GM10847 (cell line): ENCODE data around the gene FTH1.

Experiments used
- POLR2A ChIP-seq: IDR thresholded peaks from 2 replicates; pipeline ENCODE4 v1.6.1; 2011; ENCODE audit not compliant: insufficient read length; ENCODE audit errors: extremely low read depth

Gene FTH1

DNA sequence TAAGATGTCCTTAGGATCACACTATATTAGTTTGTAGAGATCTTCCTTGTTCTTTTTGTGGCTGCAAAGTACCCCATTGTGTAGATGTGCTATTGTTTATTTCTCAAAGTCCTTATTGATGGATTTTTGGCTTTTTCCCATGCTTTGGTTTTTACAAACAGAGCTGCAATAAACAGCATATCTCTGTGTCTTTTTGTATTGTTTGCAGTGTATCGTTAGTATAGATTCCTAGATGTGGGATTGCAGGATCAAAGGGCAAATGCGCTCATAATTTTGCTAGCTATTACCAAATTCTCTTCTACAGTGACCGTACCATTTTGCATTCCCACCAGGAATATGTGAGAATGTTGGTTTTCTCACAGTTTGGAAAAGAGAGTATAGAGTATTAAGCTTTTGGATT is 27.5 kb upstream of the FTH1 start:
- TF ChIP-seq POLR2A, result no peak

DNA sequence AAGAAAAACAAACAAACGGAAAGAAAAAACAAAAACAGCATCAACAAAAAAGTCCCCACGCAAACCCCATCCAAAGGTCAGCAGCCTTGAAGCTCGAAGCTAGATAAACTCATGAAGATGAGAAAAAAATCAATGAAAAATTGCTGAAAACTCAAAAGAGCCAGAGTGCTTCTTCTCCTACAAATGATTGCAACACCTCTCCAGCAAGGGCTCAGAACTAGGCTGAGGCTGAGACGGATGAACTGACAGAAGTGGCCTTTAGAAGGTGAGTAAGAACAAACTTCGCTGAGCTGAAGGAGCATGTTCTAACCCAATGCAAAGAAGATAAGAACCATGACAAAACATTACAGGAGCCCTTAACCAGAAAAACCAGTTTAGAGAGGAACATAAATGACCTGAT is 18.4 kb upstream of the FTH1 start:
- no peak for TF ChIP-seq POLR2A

DNA sequence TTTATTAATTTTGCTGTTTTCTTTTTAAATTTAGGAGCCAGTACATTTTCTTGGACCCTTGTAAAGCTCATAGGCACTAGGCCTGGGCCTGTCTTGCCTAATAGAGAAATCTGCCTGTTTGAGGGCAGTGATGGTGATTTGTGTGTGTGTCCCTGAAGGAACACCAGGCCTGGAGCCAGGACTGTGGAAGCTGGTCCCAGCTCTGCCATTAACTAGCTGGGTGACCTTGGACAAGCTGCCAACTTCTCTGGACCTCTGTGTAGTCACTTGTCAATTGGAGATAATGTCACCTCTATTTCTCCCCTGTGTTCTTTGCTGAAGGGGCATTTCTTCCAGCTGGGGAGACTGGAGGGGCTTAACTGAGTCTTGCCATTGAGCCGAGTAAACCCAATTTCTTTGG is 16.0 kb upstream of the FTH1 start:
- TF ChIP-seq POLR2A, result no peak

DNA sequence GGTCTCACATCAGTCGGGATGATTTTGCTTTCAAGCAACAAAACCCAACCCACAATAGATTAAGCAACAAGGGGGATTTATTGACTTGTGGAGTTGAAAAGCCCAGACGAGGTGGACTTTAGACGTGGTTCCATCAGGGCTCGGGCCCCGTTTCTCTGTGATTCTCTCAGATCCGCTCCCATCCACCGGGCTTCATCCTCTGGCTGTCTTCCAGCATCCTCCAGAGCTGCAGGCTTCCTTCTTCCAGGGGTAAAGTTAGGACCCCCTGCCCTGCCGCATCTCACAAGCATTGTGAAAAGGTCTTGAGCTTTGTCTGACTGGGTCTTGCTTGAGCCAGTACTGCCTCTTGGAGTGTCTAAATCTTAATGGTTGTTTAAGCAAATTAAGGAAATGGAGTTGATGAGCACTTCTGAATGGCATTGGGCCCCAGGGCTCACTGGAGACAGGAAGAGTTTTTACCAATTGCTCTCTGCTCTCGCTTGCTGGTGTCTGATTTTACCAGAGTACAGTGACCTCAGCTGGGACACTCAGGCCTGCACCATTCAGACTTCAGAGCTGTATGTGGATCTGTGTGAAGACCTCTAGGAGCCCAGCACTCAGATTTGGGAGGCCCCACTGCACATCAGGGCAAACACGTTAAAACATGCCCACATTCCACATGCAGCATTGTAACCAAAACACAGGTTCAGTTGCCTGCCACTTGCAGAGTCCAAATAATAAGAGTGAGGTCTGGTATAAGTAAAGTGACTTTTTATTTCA is 13.5 kb upstream of the FTH1 start:
- TF ChIP-seq POLR2A, result no peak

DNA sequence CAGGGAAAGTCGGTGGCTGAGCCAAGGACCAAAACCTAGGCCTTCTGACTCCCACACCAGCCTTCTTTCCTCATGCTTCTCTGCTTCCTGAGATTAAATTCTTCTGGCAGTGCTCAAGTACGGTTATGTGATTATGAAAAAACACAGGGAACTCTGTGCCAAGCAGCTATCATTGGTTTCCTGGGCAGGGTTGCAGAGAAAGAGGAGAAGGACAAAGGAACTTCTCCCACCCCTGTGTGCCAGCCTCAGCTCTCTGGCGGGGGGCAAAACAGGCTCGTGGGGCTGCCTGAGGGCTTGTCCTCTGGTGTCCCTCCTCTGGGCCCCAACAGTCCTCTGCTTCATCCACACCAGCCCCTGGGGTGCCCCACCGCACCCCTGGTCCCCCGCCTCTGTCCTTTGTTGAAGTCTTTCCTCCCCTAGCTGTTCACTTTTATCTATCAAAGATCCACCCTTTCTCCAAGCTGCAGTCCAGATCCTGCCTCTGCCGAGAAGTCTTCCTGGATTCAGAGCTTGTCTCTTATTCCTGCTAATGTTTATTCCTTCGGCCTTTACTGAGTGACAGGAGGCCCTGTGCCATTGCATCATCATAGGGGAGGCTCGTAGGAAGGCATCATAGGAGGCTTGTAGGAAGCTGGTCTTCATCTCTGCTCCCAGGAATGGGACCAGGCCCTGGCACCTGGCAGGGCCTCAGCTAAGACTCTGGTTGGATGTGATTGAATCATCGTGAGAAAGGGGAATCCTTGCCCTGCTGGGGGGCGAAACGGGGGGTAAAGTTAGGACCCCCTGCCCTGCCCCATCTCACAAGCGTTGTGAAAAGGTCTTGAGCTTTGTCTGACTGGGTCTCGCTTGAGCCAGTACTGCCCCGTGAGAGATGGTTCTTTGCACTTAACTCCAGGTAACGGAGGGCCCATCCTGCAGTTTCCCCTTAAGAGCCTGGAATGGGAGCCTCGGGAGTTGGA is 11.5 kb upstream of the FTH1 start:
- no peak for TF ChIP-seq POLR2A

DNA sequence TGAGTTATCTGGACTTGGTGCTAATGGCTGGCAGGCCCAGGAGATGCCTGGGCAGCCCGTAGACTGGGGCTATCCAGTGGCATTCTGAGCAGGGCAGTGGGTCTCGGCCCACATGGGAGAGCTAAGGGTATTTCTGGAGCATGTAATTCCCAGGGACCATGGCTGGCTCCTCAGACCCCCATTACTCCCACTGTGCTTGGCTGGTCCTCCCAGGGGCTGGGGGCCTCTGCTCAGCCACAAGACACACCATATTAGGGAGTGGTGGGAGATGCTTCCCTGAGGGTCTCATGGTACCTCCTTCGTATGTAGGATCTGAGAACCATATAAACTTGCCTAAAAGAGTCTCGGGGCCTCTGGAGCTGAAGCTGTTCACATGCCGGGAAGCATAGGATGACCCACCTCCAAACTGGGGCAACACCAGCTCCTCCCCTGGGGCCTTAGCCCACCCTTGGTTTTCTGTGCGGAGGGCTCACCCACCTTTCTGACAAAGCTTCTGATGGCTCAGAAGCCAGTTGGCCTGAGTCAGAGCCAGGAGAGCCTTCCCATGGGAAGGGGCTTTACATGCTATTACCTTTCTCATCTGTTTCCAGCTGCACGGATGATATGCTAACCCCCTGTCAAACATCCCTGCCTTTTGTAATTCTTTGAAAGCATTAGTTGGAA is 9.5 kb upstream of the FTH1 start:
- no peak for TF ChIP-seq POLR2A

DNA sequence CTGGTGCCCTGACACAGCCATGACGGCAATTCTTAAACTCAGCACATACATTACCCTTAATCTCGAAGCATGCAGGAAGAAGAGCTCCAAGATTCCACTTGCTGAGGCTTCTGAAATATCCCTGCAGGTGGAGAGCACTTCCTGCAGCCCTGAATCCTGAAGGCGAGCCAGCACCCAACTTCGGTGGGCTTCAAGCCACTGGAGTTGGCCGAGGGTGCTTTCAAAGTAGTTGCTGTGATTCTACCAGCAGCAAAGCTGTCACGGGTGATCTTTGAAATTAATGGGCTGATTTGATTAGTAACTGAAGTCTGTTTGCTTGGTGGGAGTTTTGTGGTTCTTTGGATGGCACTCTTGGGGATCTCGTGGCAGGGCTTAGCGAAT is 9.0 kb upstream of the FTH1 start:
- TF ChIP-seq POLR2A, result no peak

DNA sequence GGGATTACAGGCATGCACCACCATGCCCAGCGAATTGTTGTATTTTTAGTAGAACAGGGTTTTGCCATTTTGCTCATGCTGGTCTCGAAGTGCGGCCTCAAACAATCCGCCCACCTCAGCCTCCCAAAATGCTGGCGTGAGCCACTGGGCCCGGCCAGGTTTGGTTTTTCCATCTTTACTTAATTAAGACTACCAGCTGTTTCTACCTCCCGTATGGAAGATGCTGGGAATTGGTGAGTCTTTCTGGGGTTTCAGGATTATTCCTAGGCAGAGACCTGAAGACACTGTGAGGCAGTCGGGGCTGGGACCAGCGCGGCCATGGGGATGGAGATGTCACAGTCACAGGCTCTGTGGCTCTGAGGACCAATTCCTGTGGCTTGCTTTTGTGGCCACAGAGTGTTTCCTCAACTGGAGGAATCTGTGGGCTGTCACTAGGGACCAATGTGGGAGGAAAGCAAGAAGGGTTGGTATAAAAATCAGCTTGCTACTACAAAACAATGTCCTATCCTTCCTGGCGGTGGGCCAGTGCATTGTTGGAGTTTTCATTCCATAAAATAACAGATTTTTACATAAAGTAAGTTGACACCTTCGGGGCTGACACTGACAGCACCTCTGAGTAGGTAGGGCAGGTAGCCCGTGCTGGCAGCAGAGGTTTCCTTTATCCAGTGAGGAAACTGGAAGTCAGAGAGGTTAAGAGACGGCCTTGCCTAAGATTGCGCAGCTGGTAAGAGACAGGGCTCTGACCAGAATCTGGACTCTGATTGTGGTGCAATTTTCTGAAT is 8.4 kb upstream of the FTH1 start:
- no peak for TF ChIP-seq POLR2A

DNA sequence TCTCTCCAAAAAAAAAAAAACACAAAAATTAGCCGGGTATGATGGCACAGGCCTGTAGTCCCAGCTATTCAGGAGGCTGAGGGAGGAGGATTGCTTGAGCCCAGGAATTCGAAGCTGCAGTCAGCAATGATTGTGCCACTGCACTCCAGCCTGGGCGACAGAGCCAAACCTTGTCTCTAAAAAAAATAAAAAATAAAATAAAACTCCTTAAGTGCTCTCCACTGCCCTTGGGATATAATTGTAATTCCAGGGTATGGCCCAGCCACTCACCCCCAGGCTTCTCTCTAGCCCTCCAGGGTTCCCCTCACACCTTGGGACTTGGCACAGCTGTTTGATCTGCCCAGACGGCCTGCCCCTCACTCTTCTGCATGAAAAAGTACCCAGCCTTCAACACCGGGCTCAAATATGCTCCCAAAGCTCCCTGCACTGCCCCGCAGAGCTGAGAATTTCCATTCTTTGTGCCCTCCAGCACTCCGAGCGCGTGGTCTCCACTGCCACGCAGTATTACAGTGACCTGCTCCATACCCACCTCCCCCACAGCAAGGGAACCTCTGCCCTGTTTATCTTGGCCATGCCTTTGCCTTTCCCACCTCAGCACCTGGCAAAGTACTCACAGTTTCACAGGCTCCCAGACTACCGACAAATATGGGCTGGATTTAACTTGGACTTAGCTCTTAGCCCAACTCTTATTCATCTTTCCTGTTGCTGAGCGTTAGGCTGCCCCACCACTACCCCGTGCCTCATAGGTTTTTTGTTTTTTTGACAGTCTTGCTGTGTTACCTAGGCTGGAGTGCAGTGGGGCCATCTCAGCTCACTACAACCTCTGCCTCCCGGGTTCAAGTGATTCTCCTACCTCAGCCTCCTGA is 7.6 kb upstream of the FTH1 start:
- no peak for TF ChIP-seq POLR2A

DNA sequence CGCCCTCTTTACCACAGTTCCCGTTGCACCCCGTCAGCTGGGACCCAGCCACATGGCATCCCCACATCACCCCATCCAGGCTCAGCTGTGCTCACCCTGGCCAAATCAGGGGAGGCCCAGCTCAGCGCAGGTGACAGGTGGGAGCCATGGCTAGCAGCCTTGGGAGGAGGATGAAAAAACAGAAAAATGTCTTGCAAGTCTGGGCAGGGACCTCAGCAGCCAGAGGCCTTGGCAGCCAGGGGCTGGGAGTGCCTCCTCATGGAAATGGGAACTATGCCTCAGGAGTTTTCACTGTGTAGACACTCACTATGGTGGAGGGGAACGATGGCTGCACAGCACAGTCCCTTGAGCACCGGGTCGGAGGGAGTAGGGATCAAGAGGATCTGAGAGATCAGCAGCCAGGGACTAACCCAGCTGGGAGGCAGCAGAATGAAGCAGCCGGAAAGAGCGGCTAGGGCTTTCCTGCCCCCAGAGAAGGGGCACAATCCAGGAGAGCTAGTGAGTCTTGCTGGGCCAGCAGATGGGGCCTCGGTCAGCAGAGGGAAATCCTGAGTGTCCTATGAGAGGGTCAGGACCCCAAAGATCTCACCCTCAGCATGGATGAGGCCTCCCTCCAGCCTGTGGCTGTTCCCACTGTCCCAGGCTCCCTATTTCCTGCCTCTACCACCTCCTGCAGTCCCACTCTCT is 6.2 kb upstream of the FTH1 start:
- TF ChIP-seq POLR2A, result no peak

DNA sequence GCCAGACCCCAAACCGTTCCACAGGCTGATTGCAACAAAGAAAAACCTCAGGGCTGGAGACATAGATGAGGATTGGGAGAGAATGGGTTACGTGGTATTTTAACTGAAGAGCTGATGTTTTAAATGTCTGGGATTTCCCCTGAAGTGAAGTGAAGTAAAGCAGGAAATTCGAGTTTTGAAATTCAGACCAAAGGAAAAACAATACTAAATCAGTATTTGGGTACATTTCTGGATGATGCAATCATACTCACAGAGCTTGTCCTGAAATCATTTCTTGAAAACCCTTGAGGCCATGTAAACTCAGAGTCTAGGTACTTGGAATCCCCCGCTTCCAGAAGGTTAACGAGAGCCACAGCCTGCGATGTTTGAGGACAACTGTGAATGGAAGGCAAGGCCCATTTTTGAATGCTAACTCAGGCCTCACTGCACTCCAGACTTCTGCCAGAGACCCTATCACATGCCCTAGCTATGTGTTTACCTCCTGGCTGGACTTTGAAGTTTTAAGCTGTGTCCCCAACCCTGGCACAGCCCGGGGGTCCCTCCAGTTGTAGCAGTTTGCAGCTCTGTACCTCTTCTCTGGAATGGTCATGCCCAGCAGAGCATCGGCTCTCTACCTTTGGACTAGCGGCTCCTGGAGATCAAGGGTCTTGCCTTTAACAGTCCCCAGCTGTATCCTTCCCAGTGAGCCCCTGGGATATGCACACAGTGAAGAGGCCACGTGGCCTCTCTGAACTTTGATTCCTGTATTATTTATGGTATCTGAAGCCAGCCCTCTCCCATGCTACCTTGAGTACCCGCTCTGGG is 5.4 kb upstream of the FTH1 start:
- TF ChIP-seq POLR2A, result no peak

DNA sequence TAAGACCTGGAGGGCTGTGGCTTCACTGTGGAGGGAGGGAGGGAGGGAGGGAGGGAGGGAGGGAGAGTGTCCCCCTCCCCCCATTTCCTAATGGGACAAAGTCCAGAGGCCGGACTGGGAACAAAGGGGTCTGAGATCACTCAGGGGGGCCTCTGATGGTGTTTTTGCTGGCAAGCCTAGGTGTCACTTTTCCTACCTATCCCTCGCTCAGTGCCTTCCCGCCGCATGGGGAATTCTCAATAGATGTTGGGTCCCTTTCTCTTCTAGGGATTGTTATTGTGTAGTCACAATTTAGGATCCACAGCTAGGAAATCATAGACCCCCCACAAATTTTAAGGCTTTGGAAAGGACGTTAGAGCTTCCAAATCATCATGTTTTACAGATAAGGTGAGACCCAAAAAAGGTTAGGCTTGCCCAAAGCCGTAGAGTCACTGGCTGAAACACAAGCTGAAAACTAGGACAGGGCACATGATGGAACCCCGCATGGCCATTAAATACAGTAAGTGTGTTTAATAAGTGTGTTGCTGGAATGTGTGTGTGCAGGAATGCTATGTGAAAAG is 4.8 kb upstream of the FTH1 start:
- TF ChIP-seq POLR2A, result no peak

DNA sequence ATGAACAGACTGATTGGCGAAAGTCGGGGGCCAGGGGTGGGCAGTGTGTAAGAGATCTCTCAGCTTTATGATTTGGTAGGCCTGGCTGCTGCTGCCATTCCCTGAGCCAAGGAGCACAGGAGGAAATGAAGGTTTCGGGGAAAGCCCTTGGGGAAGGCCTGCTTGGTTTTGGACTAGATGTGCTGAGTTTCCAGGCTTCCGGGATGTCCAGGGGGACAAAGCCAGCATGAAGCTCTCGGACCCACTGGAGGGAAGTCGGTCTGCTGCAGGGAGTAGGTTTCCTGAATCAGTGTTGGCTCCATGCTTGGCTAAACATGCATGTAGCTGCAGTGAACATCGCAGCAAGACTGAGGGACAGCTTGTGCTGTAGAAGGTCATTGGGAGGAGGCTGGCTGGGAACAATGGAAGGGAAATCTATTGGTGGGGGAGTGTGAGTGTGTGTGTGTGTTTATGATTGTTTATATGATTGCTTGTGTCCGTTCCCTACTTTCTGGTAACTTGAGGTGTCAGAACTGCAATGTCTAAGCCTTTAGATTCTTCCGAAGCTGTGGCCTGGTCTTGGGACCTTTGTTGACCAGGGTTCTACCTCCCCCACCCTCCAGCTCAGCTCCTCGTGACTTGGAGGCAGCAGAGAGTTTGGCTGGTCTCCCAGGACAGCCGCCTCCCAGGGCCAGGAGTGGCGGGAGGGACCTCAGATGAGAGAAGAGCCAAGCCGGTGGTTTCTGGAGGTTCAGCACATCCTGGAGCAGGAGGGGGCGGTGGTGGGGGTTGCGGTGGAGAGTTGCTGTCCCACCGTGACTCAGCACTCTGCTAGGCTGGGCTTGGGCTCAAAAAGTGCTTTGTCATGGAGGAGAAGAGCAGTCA is 4.0 kb upstream of the FTH1 start:
- peak; percentile 30 for TF ChIP-seq POLR2A
